Parathyroid adenoma (tissue), 2 donors: ENCODE data around the gene PITPNM1.

Experiments
- H2AFZ ChIP-seq: fragments of 300-600 bp; sonication (generic); one replicate; pipeline ENCODE4 v1.7.0; 2017; ENCODE audit warnings: antibody characterized with exemption, mild to moderate bottlenecking
- H3K27ac ChIP-seq: fragments of 300-600 bp; sonication (generic); one replicate; pipeline ENCODE4 v1.7.0; 2017
- H3K27me3 ChIP-seq: fragments of 300-600 bp; sonication (generic); one replicate; pipeline ENCODE4 v1.7.0; 2017; ENCODE audit warnings: low read length; ENCODE audit not compliant: control insufficient read depth, insufficient read depth
- H3K36me3 ChIP-seq: fragments of 300-600 bp; sonication (generic); one replicate; pipeline ENCODE4 v1.7.0; 2017; ENCODE audit warnings: low read length; ENCODE audit not compliant: control insufficient read depth, insufficient read depth
- H3K4me1 ChIP-seq: fragments of 300-600 bp; sonication (generic); one replicate; pipeline ENCODE4 v1.7.0; 2017; ENCODE audit warnings: control low read depth
- H3K4me2 ChIP-seq: fragments of 300-600 bp; sonication (generic); one replicate; pipeline ENCODE4 v1.7.0; 2017; ENCODE audit warnings: low read length
- H3K4me3 ChIP-seq: fragments of 300-600 bp; sonication (generic); one replicate; pipeline ENCODE4 v1.7.0; 2017; ENCODE audit warnings: low read depth, low read length
- H3K79me2 ChIP-seq: fragments of 300-600 bp; sonication (generic); one replicate; pipeline ENCODE4 v1.7.0; 2017; ENCODE audit warnings: control low read depth
- H3K9ac ChIP-seq: fragments of 300-600 bp; sonication (generic); one replicate; pipeline ENCODE4 v1.7.0; 2017; ENCODE audit warnings: mild to moderate bottlenecking
- H3K9me3 ChIP-seq: fragments of 300-600 bp; sonication (generic); one replicate; pipeline ENCODE4 v1.7.0; 2017; ENCODE audit warnings: low read length; ENCODE audit not compliant: control insufficient read depth
- TF ChIP-seq, protein P1 (sequence below): fragments of 300-600 bp; sonication (generic); IDR thresholded peaks from one replicate; pipeline ENCODE4 v1.7.0; 2017; ENCODE audit warnings: antibody characterized with exemption, mild to moderate bottlenecking
- donor health status: primary hyperparathyroidism.

Gene PITPNM1

DNA sequence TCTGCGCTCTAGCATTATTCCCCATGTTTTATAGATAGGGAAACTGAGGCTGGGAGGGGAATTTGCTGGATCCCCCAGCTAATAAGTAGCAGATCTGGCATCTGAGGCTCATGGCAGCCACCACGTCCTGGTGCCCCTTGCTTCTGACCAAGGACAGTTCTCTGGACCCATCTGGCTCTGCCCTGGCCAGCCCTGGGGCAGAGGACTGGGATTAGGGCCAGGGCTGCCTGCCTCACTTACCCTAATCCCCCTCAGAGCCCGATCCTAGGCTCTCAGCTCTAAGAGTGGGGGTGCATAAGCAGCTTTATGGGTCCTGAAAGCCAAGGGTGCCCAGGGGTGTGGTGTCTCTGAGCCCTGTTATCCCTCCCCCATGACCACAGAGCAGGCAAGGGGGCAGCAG, 50.1 kb downstream of the PITPNM1 start, which contains the start of gene CABP4:
Gene CABP4 (plus strand): TSS at position 301 of the 400 bp plus-strand sequence. CDS start 70 bp downstream, at position 371.
- Histone ChIP-seq H3K9me3 (no peaks in the 10 kb centered on the region), H2AFZ (no peak within 1 kb of the TSS), H3K4me2 (no peak within 1 kb of the TSS), H3K9ac (no peak within 1 kb of the TSS), H3K4me3 (no peak within 1 kb of the TSS), H3K27ac (no peak within 1 kb of the TSS), H3K79me2 (no peaks in the 10 kb centered on the region), H3K36me3 (no peaks in the 10 kb centered on the region), H3K27me3 (no peaks in the 10 kb centered on the region), H3K4me1 (no peaks in the 10 kb centered on the region)
- TF ChIP-seq, protein P1, sequence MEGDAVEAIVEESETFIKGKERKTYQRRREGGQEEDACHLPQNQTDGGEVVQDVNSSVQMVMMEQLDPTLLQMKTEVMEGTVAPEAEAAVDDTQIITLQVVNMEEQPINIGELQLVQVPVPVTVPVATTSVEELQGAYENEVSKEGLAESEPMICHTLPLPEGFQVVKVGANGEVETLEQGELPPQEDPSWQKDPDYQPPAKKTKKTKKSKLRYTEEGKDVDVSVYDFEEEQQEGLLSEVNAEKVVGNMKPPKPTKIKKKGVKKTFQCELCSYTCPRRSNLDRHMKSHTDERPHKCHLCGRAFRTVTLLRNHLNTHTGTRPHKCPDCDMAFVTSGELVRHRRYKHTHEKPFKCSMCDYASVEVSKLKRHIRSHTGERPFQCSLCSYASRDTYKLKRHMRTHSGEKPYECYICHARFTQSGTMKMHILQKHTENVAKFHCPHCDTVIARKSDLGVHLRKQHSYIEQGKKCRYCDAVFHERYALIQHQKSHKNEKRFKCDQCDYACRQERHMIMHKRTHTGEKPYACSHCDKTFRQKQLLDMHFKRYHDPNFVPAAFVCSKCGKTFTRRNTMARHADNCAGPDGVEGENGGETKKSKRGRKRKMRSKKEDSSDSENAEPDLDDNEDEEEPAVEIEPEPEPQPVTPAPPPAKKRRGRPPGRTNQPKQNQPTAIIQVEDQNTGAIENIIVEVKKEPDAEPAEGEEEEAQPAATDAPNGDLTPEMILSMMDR = no peak

DNA sequence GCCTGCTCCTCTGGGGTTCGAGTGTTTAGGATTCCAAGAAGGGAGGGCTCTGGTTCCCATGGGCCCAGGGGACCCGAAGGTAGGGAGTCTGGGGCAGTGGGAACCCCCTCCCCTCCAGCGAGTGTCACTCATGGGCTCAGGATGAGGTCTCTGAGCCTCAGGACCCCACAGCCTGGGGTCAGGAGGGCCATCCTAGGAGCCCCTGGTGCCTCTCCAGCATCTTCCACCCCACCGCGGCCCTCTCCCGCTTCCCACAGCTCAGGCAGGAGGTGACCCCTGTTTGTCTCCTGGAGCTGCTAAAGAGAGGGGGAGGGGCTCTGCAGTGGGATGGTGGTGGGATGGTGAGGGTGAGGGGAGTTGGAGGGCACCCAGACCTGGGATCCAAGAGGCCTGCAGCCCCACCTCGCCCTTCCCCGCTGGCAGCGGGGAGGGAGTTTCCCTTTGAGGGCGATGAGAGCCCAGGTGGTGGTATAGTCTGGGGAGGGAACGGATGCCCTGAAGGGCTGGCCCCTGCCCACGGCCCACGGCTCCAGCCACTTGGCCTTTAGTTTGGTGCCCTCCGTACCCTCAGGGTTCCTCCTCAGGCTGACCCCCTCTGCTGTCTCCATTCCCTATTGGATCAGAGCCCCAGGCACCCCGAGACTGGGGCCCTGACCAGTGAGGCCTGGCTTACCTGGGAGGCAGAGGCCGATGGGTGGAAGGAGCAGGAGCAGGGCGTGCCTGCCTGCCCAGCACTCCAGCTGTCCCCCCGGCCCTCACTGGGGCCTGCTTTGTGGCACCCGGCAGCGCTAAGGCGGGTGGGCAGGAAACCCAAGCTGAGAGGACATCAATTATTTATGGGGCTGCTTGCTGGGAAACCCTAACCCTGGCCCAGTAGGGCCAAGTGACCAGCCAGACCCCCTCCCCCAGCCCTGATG, 51.1 kb downstream of the PITPNM1 start:
- no peaks in the 10 kb centered on the region for H3K4me1 ChIP-seq

DNA sequence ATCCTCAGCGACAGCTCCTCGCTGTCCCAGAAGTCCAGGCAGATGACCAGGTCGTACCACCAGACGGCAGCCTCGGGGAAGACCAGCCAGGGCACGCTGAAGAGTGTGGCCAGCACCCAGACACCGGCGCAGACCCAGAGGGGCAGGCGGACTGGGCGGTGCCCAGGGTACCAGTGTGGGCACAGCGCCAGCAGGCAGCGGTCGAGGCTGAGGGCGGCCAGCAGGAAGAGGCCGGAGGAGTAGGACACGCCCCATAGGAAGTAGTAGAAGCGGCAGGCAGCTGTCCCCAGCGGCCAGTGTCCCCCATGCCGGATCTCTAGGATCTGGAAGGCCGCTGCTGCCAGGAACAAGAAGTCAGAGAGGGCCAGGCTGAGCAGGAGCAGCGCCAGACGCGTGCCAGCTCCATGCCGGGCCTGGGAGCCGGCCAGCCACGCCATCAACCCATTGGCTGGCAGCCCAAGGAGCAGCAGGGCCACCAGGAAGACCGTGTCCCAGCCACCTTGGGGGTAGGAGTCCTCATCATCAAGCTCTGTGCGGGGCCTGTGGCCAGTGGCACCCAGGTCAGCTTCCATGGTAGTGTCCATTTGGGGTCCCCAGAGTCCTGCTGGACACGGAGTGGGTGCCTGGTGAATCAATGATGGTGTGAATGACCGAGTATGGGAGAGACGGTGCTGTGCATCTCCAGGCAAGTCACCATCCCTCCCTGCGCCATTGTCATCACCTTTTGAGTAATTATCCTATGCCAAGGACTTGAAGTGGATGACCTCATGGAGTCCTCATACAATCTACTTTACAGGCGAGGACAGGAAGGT, 52.8 kb downstream of the PITPNM1 start, which contains the start of gene GPR152:
Gene GPR152 (minus strand): TSS at position 589 of the 812 bp plus-strand sequence. CDS start 5 bp downstream, at position 584.
- no peak within 1 kb of the TSS for H3K4me3 ChIP-seq
- no peak within 1 kb of the TSS for H2AFZ ChIP-seq
- no peak within 1 kb of the TSS for H3K9ac ChIP-seq
- H3K36me3 ChIP-seq = no peaks in the 10 kb centered on the region
- no peak within 1 kb of the TSS for H3K27ac ChIP-seq
- TF ChIP-seq, protein P1 = no peak
- H3K79me2 ChIP-seq = no peaks in the 10 kb centered on the region
- no peaks in the 10 kb centered on the region for H3K4me1 ChIP-seq
- H3K27me3 ChIP-seq = no peaks in the 10 kb centered on the region
- no peaks in the 10 kb centered on the region for H3K9me3 ChIP-seq
- H3K4me2 ChIP-seq = no peak within 1 kb of the TSS

More for the DNA sequence above, 51.1 kb downstream of the PITPNM1 start:
- Histone ChIP-seq H3K36me3 (no peaks in the 10 kb centered on the region), H3K79me2 (no peaks in the 10 kb centered on the region), H3K4me2 (no peak overlapping the region), H3K27ac (no peak overlapping the region), H3K27me3 (no peaks in the 10 kb centered on the region), H2AFZ (no peak overlapping the region), H3K4me3 (no peak overlapping the region), H3K9me3 (no peaks in the 10 kb centered on the region), H3K9ac (no peak overlapping the region)
- TF ChIP-seq, protein P1 = no peak

DNA sequence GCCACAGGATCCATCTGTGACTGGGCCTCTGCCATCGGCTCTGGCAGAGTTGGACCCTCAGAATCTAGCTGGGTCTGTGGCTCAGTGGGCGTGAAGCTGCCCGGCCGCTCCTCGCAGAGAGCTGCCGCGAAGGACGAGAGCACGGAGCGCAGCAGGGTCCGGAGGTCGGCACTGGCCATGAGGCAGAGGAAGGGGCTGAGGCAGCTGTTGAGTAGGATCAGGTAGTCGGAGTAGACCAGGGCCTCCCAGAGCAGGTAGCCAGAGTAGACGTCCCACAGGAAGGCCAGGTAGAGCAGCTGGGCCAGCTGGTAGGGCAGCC, 53.5 kb downstream of the PITPNM1 start:
- H2AFZ ChIP-seq = no peak overlapping the region
- no peaks in the 10 kb centered on the region for H3K4me1 ChIP-seq
- H3K79me2 ChIP-seq = no peaks in the 10 kb centered on the region
- H3K9ac ChIP-seq = no peak overlapping the region
- no peaks in the 10 kb centered on the region for H3K36me3 ChIP-seq
- no peak overlapping the region for H3K27ac ChIP-seq
- no peak overlapping the region for H3K4me2 ChIP-seq
- TF ChIP-seq, protein P1 = no peak
- no peak overlapping the region for H3K4me3 ChIP-seq
- H3K9me3 ChIP-seq = no peaks in the 10 kb centered on the region
- no peaks in the 10 kb centered on the region for H3K27me3 ChIP-seq
